Trophoblast cell (in vitro differentiated cells and primary cell): ENCODE measurements around the gene NCOA5.
A peak's percentile ranks its signal among the peaks of the same experiment; 100 is the strongest.

ENCODE experiments used
- DNase-seq, 2 donors: peaks; one replicate each; pipeline ENCODE4 v3.0.0-alpha.2; 2016
- H2AFZ ChIP-seq: 2 replicates; pipeline ENCODE4 v1.6.1; 2013; ENCODE audit warnings: low read length, moderate library complexity, mild to moderate bottlenecking; ENCODE audit not compliant: insufficient read depth, poor library complexity
- H2AK5ac ChIP-seq: 2 replicates; pipeline ENCODE4 v1.6.1; 2013; ENCODE audit warnings: mild to moderate bottlenecking, low read length
- H2BK120ac ChIP-seq: 2 replicates; pipeline ENCODE4 v1.6.1; 2013; ENCODE audit warnings: low read length, mild to moderate bottlenecking, moderate library complexity; ENCODE audit not compliant: insufficient read depth, poor library complexity
- H2BK12ac ChIP-seq: 2 replicates; pipeline ENCODE4 v1.6.1; 2013; ENCODE audit warnings: mild to moderate bottlenecking, low read length, moderate library complexity
- H2BK5ac ChIP-seq: 2 replicates; pipeline ENCODE4 v1.6.1; 2013; ENCODE audit warnings: low read length, low read depth, moderate library complexity, mild to moderate bottlenecking; ENCODE audit not compliant: poor library complexity
- H3K14ac ChIP-seq: 2 replicates; pipeline ENCODE4 v1.6.1; 2013; ENCODE audit warnings: mild to moderate bottlenecking, low read length
- H3K18ac ChIP-seq: 2 replicates; pipeline ENCODE4 v1.6.1; 2013; ENCODE audit warnings: mild to moderate bottlenecking, low read length
- H3K23ac ChIP-seq: 2 replicates; pipeline ENCODE4 v1.6.1; 2013; ENCODE audit warnings: low read length
- H3K27ac ChIP-seq: 2 replicates; pipeline ENCODE4 v1.5.1; 2013; ENCODE audit warnings: low read depth, mild to moderate bottlenecking, inconsistent platforms, low read length, moderate library complexity
- H3K27me3 ChIP-seq: 2 replicates; pipeline ENCODE4 v1.6.1; 2013; ENCODE audit warnings: inconsistent platforms, mild to moderate bottlenecking, low read length, moderate library complexity; ENCODE audit not compliant: insufficient read depth
- H3K36me3 ChIP-seq, 2 experiments: 1 replicate in 1 of 2; 2 replicates in 1 of 2; pipeline ENCODE4 v1.6.1; 2013; ENCODE audit warnings: low read length in 2 of 2, mild to moderate bottlenecking in 2 of 2, moderate library complexity in 1 of 2; ENCODE audit not compliant: insufficient read depth in 2 of 2, control insufficient read depth in 1 of 2
- H3K4ac ChIP-seq: 2 replicates; pipeline ENCODE4 v1.6.1; 2013; ENCODE audit warnings: low read depth, mild to moderate bottlenecking, low read length, moderate library complexity
- H3K4me1 ChIP-seq, 2 experiments: 1 replicate in 1 of 2; 2 replicates in 1 of 2; pipeline ENCODE4 v1.6.1; 2013; ENCODE audit warnings: low read length in 2 of 2, mild to moderate bottlenecking in 2 of 2, moderate library complexity in 1 of 2; ENCODE audit not compliant: insufficient read depth in 2 of 2, control insufficient read depth in 1 of 2
- H3K4me2 ChIP-seq: 2 replicates; pipeline ENCODE4 v1.6.1; 2013; ENCODE audit warnings: inconsistent platforms, mild to moderate bottlenecking, low read length, moderate library complexity
- H3K4me3 ChIP-seq: 2 replicates; pipeline ENCODE4 v1.5.1; 2013; ENCODE audit warnings: mild to moderate bottlenecking, low read depth, low read length, inconsistent platforms
- H3K79me1 ChIP-seq: one replicate; pipeline ENCODE4 v1.6.1; 2013; ENCODE audit warnings: low read length
- H3K79me2 ChIP-seq: 2 replicates; pipeline ENCODE4 v1.6.1; 2013; ENCODE audit warnings: low read length, mild to moderate bottlenecking; ENCODE audit not compliant: control insufficient read depth, insufficient read depth, poor library complexity
- H3K9ac ChIP-seq: 2 replicates; pipeline ENCODE4 v1.6.1; 2013; ENCODE audit warnings: mild to moderate bottlenecking, low read length
- H3K9me3 ChIP-seq: 2 replicates; pipeline ENCODE4 v1.6.1; 2013; ENCODE audit warnings: low read depth, mild to moderate bottlenecking, control low read depth, inconsistent platforms, low read length; ENCODE audit not compliant: insufficient read depth
- H4K12ac ChIP-seq: 2 replicates; pipeline ENCODE4 v1.6.1; 2013; ENCODE audit warnings: low read depth, mild to moderate bottlenecking, low read length, moderate library complexity
- H4K8ac ChIP-seq: 2 replicates; pipeline ENCODE4 v1.6.1; 2013; ENCODE audit warnings: low read depth, mild to moderate bottlenecking, low read length, moderate library complexity
- H4K91ac ChIP-seq: one replicate; pipeline ENCODE4 v1.6.1; 2013; ENCODE audit warnings: low read depth, mild to moderate bottlenecking, low read length, moderate library complexity
- WGBS: extraction: QIAGEN DNeasy Blood & Tissue Kit; methylation state at CpG from one replicate; pipeline ENCODE4 v1.1.7; 2013; ENCODE audit warnings: missing lambda C conversion rate; ENCODE audit not compliant: insufficient read length, insufficient coverage; ENCODE audit errors: extremely low coverage; 5-methylcytosine and 5-hydroxymethylcytosine counted together

The NCOA5 gene

GRCh38 chr20:46060975-46061374 is 28.8 kb downstream of the NCOA5 start:
- H3K18ac ChIP-seq = no peak overlapping the region
- H3K27ac ChIP-seq = no peak overlapping the region
- no peak overlapping the region for H4K91ac ChIP-seq
- no peak overlapping the region for H3K4ac ChIP-seq
- DNase-seq = no peak
- no peak overlapping the region for H4K12ac ChIP-seq
- H2AFZ ChIP-seq = no peak overlapping the region
- H2BK5ac ChIP-seq = no peak overlapping the region
- no peaks in the 10 kb centered on the region for H3K79me2 ChIP-seq
- no peak overlapping the region for H3K4me3 ChIP-seq
- H2BK120ac ChIP-seq = no peak overlapping the region
- no peaks in the 10 kb centered on the region for H3K79me1 ChIP-seq
- H3K14ac ChIP-seq = no peak overlapping the region
- H3K4me1 ChIP-seq = peaks cover 5 to 18% of the 10 kb centered on the region in 2 experiments
- H3K4me2 ChIP-seq = no peak overlapping the region
- H3K9ac ChIP-seq = no peak overlapping the region
- H4K8ac ChIP-seq = no peak overlapping the region
- no peak overlapping the region for H2BK12ac ChIP-seq
- peaks cover 37 to 53% of the 10 kb centered on the region in 2 experiments for H3K36me3 ChIP-seq
- peaks cover 22% of the 10 kb centered on the region for H3K27me3 ChIP-seq
- peaks cover 4% of the 10 kb centered on the region for H3K9me3 ChIP-seq
- WGBS = no CpG with 5 or more reads among the region's 4 CpGs
- H2AK5ac ChIP-seq = no peak overlapping the region
- H3K23ac ChIP-seq = no peak overlapping the region

GRCh38 chr20:46060301-46060881 is 29.4 kb downstream of the NCOA5 start:
- Histone ChIP-seq H3K27me3 (peaks cover 22% of the 10 kb centered on the region), H3K4me2 (no peak overlapping the region), H3K36me3 (peaks cover 37 to 49% of the 10 kb centered on the region in 2 experiments), H2BK120ac (no peak overlapping the region), H3K4me1 (peaks cover 5 to 18% of the 10 kb centered on the region in 2 experiments), H3K18ac (no peak overlapping the region), H3K9ac (no peak overlapping the region), H4K12ac (no peak overlapping the region), H2BK5ac (no peak overlapping the region), H4K8ac (no peak overlapping the region), H3K79me2 (no peaks in the 10 kb centered on the region), H3K4me3 (no peak overlapping the region), H2BK12ac (no peak overlapping the region), H3K79me1 (no peaks in the 10 kb centered on the region), H2AK5ac (no peak overlapping the region), H3K9me3 (peaks cover 4% of the 10 kb centered on the region), H3K27ac (no peak overlapping the region), H3K23ac (no peak overlapping the region), H2AFZ (no peak overlapping the region), H3K14ac (no peak overlapping the region), H3K4ac (no peak overlapping the region), H4K91ac (no peak overlapping the region)
- no CpG with 5 or more reads among the region's 2 CpGs for WGBS
- DNase-seq = no peak

GRCh38 chr20:46058599-46059281 is 31.0 kb downstream of the NCOA5 start:
- WGBS = no CpG with 5 or more reads among the region's 35 CpGs
- peaks cover 25 to 32% of the 10 kb centered on the region in 2 experiments for H3K36me3 ChIP-seq
- no peak overlapping the region for H2BK120ac ChIP-seq
- no peaks in the 10 kb centered on the region for H3K79me2 ChIP-seq
- H2BK5ac ChIP-seq = no peak overlapping the region
- no peak overlapping the region for H3K14ac ChIP-seq
- peak overlapping the region; percentile 15 for H3K4me2 ChIP-seq
- peaks cover 22% of the 10 kb centered on the region for H3K27me3 ChIP-seq
- no peaks in the 10 kb centered on the region for H3K79me1 ChIP-seq
- H4K91ac ChIP-seq = no peak overlapping the region
- no peak overlapping the region for H3K4me3 ChIP-seq
- H4K8ac ChIP-seq = no peak overlapping the region
- no peak overlapping the region for H2BK12ac ChIP-seq
- H2AFZ ChIP-seq = no peak overlapping the region
- H4K12ac ChIP-seq = no peak overlapping the region
- no peak overlapping the region for H2AK5ac ChIP-seq
- no peak overlapping the region for H3K18ac ChIP-seq
- no peak overlapping the region for H3K4ac ChIP-seq
- H3K23ac ChIP-seq = no peak overlapping the region
- DNase-seq = no peak
- H3K4me1 ChIP-seq = peaks cover 5 to 18% of the 10 kb centered on the region in 2 experiments
- no peak overlapping the region for H3K9ac ChIP-seq
- no peak overlapping the region for H3K27ac ChIP-seq
- H3K9me3 ChIP-seq = peaks cover 4% of the 10 kb centered on the region

- peaks cover 5 to 18% of the 10 kb centered on the region in 2 experiments for H3K4me1 ChIP-seq
- H4K91ac ChIP-seq = no peak overlapping the region
- no peak overlapping the region for H3K27ac ChIP-seq
- H2AFZ ChIP-seq = no peak overlapping the region
- H3K79me1 ChIP-seq = no peaks in the 10 kb centered on the region
- no peak overlapping the region for H4K12ac ChIP-seq
- H3K9ac ChIP-seq = no peak overlapping the region
- no peak overlapping the region for H2AK5ac ChIP-seq
- peak overlapping the region; percentile 15 for H3K4me2 ChIP-seq
- no peak overlapping the region for H3K4me3 ChIP-seq
- no peak overlapping the region for H3K14ac ChIP-seq
- WGBS = no CpG with 5 or more reads among the region's 66 CpGs
- H2BK120ac ChIP-seq = no peak overlapping the region
- H3K23ac ChIP-seq = no peak overlapping the region
- no peak overlapping the region for H3K4ac ChIP-seq
- H3K27me3 ChIP-seq = peaks cover 22% of the 10 kb centered on the region
- H3K18ac ChIP-seq = no peak overlapping the region
- H3K79me2 ChIP-seq = no peaks in the 10 kb centered on the region
- peaks cover 4% of the 10 kb centered on the region for H3K9me3 ChIP-seq
- H2BK12ac ChIP-seq = no peak overlapping the region
- H2BK5ac ChIP-seq = no peak overlapping the region
- H4K8ac ChIP-seq = no peak overlapping the region
- peaks cover 20 to 25% of the 10 kb centered on the region in 2 experiments for H3K36me3 ChIP-seq
- DNase-seq = peak in 1 of 2 donors; percentile 28
Measured at GRCh38 chr20:46057856-46058598, 31.7 kb downstream of the NCOA5 start.
